Endothelial cell of umbilical vein (primary cell): ENCODE results near the gene RHOC. TPM values are rescaled to one million over a fixed set of nuclear protein-coding genes. Genes with fewer than 3 reads are reported as not detected.

ENCODE experiments used
- BruUV-seq: library from RNA; stranded (reverse); fragments of 400-500 nt; replicated peaks from 2 replicates; lab custom pipeline; 2021; lab: Mats Ljungman, UMichigan
- CTCF ChIA-PET: fragments of 300-600, 350-600 bp; sonication (Branson Sonifier 250); formaldehyde crosslinking; loops from one replicate; lab custom pipeline; 2021; ENCODE audit warnings: antibody characterized with exemption, inconsistent platforms; lab: Charles Lee
- POLR2A ChIA-PET: fragments of 300-600, 350-600 bp; sonication (Branson Sonifier 250); formaldehyde crosslinking; loops from one replicate; lab custom pipeline; 2021; ENCODE audit warnings: antibody characterized with exemption, inconsistent platforms; lab: Charles Lee
- DNase-seq: peaks from one replicate; pipeline ENCODE4 v3.0.0-alpha.2; 2011; ENCODE audit warnings: low read depth, low spot score
- FAIRE-seq: peaks from 2 replicates; lab custom pipeline; 2011; peaks lifted over from hg19 to GRCh38; lab: Jason Lieb, UNC
- H2AFZ ChIP-seq: 2 replicates; pipeline ENCODE4 v1.6.0; 2012; ENCODE audit warnings: low read depth, low read length, control low read depth, inconsistent platforms
- H3K27ac ChIP-seq: 2 replicates; pipeline ENCODE4 v1.5.1; 2011; ENCODE audit warnings: low read depth, mild to moderate bottlenecking, control low read depth, low read length, moderate library complexity; ENCODE audit not compliant: insufficient read depth
- H3K27me3 ChIP-seq, 2 experiments: 2 replicates each; pipeline versions ENCODE4 v1.6.0 to v1.6.1; 2011; ENCODE audit warnings: low read length in 2 of 2, mixed read lengths in 1 of 2; ENCODE audit not compliant: control insufficient read depth in 2 of 2, insufficient read depth in 2 of 2
- H3K36me3 ChIP-seq, 2 experiments: 2 replicates in 1 of 2; 3 replicates in 1 of 2; pipeline ENCODE4 v1.5.1; 2011; ENCODE audit warnings: low read length in 2 of 2, mild to moderate bottlenecking in 1 of 2, moderate library complexity in 1 of 2; ENCODE audit not compliant: control insufficient read depth in 2 of 2, insufficient read depth in 2 of 2; ENCODE audit errors: extremely low read depth in 1 of 2
- H3K4me1 ChIP-seq: 3 replicates; pipeline ENCODE4 v1.5.1; 2011; ENCODE audit warnings: mild to moderate bottlenecking, low read length; ENCODE audit not compliant: control insufficient read depth, insufficient read depth; ENCODE audit errors: extremely low read depth
- H3K4me2 ChIP-seq: 2 replicates; pipeline ENCODE4 v1.6.1; 2011; ENCODE audit warnings: low read length, control low read depth, mixed read lengths; ENCODE audit not compliant: insufficient read depth
- H3K4me3 ChIP-seq, 3 experiments: fragments of 200-600 bp in 1 of 3; sonication (generic), shearing (Covaris generic) in 1 of 3; replicated peaks in 1 of 3; 2 replicates each; pipeline ENCODE4 v1.5.1; 2011 to 2016; ENCODE audit warnings: control low read depth in 3 of 3, low read length in 3 of 3, mild to moderate bottlenecking in 2 of 3, inconsistent platforms in 1 of 3, low read depth in 1 of 3, moderate library complexity in 1 of 3; ENCODE audit not compliant: insufficient read depth in 1 of 3
- H3K79me2 ChIP-seq: 2 replicates; pipeline ENCODE4 v1.6.0; 2012; ENCODE audit warnings: low read length, inconsistent platforms; ENCODE audit not compliant: control insufficient read depth, insufficient read depth
- H3K9ac ChIP-seq: replicated peaks from 2 replicates; pipeline ENCODE3; 2011; ENCODE audit warnings: low read length, control low read depth; ENCODE audit not compliant: insufficient read depth; ENCODE audit errors: extremely low read depth
- H3K9me1 ChIP-seq: replicated peaks from 3 replicates; pipeline ENCODE4 v1.6.0; 2011; ENCODE audit warnings: mild to moderate bottlenecking, low read length; ENCODE audit not compliant: control insufficient read depth, insufficient read depth; ENCODE audit errors: extremely low read depth
- H3K9me3 ChIP-seq: replicated peaks from 2 replicates; pipeline ENCODE4 v1.5.1; 2012; ENCODE audit warnings: low read length, inconsistent platforms; ENCODE audit not compliant: control insufficient read depth, insufficient read depth
- H4K20me1 ChIP-seq: replicated peaks from 2 replicates; pipeline ENCODE3; 2011; ENCODE audit warnings: mild to moderate bottlenecking, low read length; ENCODE audit not compliant: control insufficient read depth, insufficient read depth; ENCODE audit errors: extremely low read depth
- CTCF ChIP-seq, 2 donors: IDR thresholded peaks; 1 replicate in 1 of 2; 2 replicates in 1 of 2; pipeline ENCODE4 v1.5.1; 2011; ENCODE audit warnings: low read length in 2 of 2, mild to moderate bottlenecking in 2 of 2, moderate library complexity in 2 of 2, control low read depth in 1 of 2, inconsistent platforms in 1 of 2, low read depth in 1 of 2; ENCODE audit not compliant: insufficient read depth in 1 of 2; ENCODE audit errors: extremely low read depth in 1 of 2
- MAX ChIP-seq: IDR thresholded peaks from 2 replicates; pipeline ENCODE4 v1.6.1; 2011; ENCODE audit not compliant: insufficient read depth, insufficient read length
- dilution Hi-C: fragments of 300-500 bp; cut with MboI; formaldehyde crosslinking; loops from one replicate; pipeline ENCODE4 v1.15.0; 2019; ENCODE audit warnings: low sequenced_read_pairs; ENCODE audit not compliant: extremely low pct_ligation_motif_present
- intact Hi-C: fragments of 100-400 bp; cut with micrococcal nuclease; formaldehyde crosslinking; loops from one replicate; pipeline ENCODE4 v1.10.0; 2022
- polyA plus RNA-seq, 4 experiments: library from polyadenylated mRNA; depleted of rRNA in 3 of 4; stranded (reverse) in 3 of 4; unstranded in 1 of 4; fragments of >200 nt; gene quantifications; 2 replicates each; pipeline versions ENCODE4 v1.2.1 to v1.2.3, GENCODE V29; 2011 to 2012; ENCODE audit warnings: missing spikeins in 1 of 4
- total RNA-seq: library from RNA; stranded (reverse); gene quantifications from 2 replicates; pipeline ENCODE4 v1.2.3, GENCODE V29; 2021

The RHOC gene
- total and polyA plus RNA-seq, 2 donors (not counting 3 experiments of a cell fraction or from before 2014, with no cell fraction given), result 699 to 1,244 TPM

GRCh38 chr1:112673592-112674439 is 33.1 kb downstream of the RHOC start:
- FAIRE-seq (peak; percentile 80), DNase-seq (peak; percentile 78)
- dilution Hi-C loops (no loop called here), intact Hi-C loops (loop anchor here (1.0 to 2.0 kb wide), 6 partner anchors 26 to 283 kb away; partner anchors contain the start of genes CAPZA1 and ST7L)
- Histone ChIP-seq H3K9me3 (no peaks in the 10 kb centered on the region), H3K27me3 (no peaks in the 10 kb centered on the region), H4K20me1 (peaks cover 2% of the 10 kb centered on the region), H3K9me1 (no peaks in the 10 kb centered on the region), H3K4me1 (peaks cover 21% of the 10 kb centered on the region), H3K27ac (peak overlapping the region; percentile 69), H3K9ac (peak overlapping the region; percentile 78), H3K79me2 (peaks cover 16% of the 10 kb centered on the region), H3K4me2 (peak overlapping the region; percentile 90), H3K4me3 (peak overlapping the region; percentile 67 to 88 (median 82)), H3K36me3 (peaks cover 3 to 18% of the 10 kb centered on the region in 2 experiments), H2AFZ (peak overlapping the region; percentile 72)
- no peak for TF ChIP-seq MAX
- TF ChIP-seq CTCF (IDR thresholded peaks at IDR 0.05; ENCODE audit: extremely low read depth in 1 of 2, insufficient read depth in 1 of 2, low read depth in 1 of 2, low read length in 2 of 2), result peak; percentile 41 to 57
- POLR2A ChIA-PET, result interaction anchor here (0.6 to 3.6 kb wide), 5 partner anchors 27 to 280 kb away, joined by 3 to 19 read pairs (median 5); no protein-coding TSS in a partner anchor
- BruUV-seq, result no TSS peak
- CTCF ChIA-PET, result interaction anchor here (0.7 to 5.5 kb wide), 32 partner anchors 10 to 375 kb away, joined by 3 to 57 read pairs (median 4); partner anchors contain the start of genes CAPZA1, CTTNBP2NL, PPM1J and RHOC
